Prostate gland (tissue), 2 donors: Measurements from ENCODE around the gene NODAL.

Source experiments
- POLR2AphosphoS5 ChIP-seq: sonication (generic); formaldehyde crosslinking; IDR thresholded peaks from one replicate; pipeline ENCODE4 v1.6.1; 2017; ENCODE audit warnings: antibody characterized with exemption
- TF ChIP-seq, protein P1 (sequence below), 4 experiments: fragments of 200-600 bp in 2 of 4; fragments of 450-650 bp in 2 of 4; sonication (generic) in 2 of 4; IDR thresholded peaks; 1 replicate in 3 of 4; 2 replicates in 1 of 4; pipeline ENCODE4 v1.5.1; 2016 to 2019; ENCODE audit warnings: antibody characterized with exemption in 4 of 4, mild to moderate bottlenecking in 2 of 4, moderate library complexity in 2 of 4

DNA sequence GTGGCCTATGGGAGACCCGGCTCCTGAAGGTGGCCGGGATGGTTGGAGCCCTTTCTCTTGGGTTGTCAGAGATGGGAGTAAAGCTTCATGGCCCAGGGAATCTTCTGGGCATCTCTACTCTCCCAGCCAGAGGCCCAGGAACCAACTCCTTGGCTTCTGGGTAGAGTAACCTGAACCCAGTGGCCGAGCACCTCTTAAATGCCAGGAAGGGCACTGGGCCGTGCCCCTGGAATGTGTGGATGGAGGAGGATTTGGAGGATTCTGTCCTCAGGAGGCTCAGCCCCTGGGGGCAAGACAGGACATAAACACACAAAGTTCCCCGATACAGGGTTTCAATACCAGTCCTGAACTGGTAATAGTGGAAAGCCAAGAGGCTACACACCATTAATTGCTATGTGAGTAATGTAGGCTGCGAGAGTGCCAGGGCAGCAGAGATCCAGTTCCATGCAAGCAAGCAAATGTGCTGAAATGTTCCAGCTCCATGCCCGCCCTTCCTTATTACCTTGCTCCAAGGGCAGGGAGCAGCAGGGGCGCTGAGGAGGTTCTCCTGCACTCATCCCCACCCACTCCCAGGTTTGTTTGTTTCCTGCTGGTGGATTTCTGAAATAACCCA, 38.3 kb upstream of the NODAL start:
- no peak for TF ChIP-seq POLR2AphosphoS5
- TF ChIP-seq, protein P1, sequence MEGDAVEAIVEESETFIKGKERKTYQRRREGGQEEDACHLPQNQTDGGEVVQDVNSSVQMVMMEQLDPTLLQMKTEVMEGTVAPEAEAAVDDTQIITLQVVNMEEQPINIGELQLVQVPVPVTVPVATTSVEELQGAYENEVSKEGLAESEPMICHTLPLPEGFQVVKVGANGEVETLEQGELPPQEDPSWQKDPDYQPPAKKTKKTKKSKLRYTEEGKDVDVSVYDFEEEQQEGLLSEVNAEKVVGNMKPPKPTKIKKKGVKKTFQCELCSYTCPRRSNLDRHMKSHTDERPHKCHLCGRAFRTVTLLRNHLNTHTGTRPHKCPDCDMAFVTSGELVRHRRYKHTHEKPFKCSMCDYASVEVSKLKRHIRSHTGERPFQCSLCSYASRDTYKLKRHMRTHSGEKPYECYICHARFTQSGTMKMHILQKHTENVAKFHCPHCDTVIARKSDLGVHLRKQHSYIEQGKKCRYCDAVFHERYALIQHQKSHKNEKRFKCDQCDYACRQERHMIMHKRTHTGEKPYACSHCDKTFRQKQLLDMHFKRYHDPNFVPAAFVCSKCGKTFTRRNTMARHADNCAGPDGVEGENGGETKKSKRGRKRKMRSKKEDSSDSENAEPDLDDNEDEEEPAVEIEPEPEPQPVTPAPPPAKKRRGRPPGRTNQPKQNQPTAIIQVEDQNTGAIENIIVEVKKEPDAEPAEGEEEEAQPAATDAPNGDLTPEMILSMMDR (IDR thresholded peaks at IDR 0.05), result no peak
